HepG2 (cell line): ENCODE measurements around the gene ERBB3. TPM values are rescaled to one million over a fixed set of nuclear protein-coding genes. Genes with fewer than 3 reads are reported as not detected.

ENCODE experiments used
- ASH2L ChIP-seq: fragments of 300-600, 200-600 bp; sonication (generic); IDR thresholded peaks from 2 replicates; pipeline ENCODE4 v1.7.0; 2017; ENCODE audit warnings: low read depth, mild to moderate bottlenecking, moderate library complexity, mixed read lengths, low read length; ENCODE audit not compliant: insufficient read length
- BHLHE40 ChIP-seq: IDR thresholded peaks from 2 replicates; pipeline ENCODE4 v1.6.1; 2011; ENCODE audit warnings: low read length, improper control_type of control experiment
- BRCA1 ChIP-seq: sonication (generic); formaldehyde crosslinking; IDR thresholded peaks from 2 replicates; pipeline ENCODE4 v1.4.0; 2020; ENCODE audit warnings: missing genetic modification reagents
- FOXO1 ChIP-seq: sonication (generic); formaldehyde crosslinking; IDR thresholded peaks from 2 replicates; pipeline ENCODE4 v1.4.0; 2020; ENCODE audit warnings: missing genetic modification reagents
- GPN1 ChIP-seq: sonication (generic); formaldehyde crosslinking; IDR thresholded peaks from 2 replicates; pipeline ENCODE4 v1.5.1; 2020; ENCODE audit warnings: missing genetic modification reagents, borderline replicate concordance
- HIVEP1 ChIP-seq: sonication (generic); formaldehyde crosslinking; IDR thresholded peaks from 2 replicates; pipeline ENCODE4 v1.4.0; 2020; ENCODE audit warnings: mild to moderate bottlenecking, missing genetic modification reagents
- HNRNPLL ChIP-seq: fragments of 200-400 bp; formaldehyde crosslinking; IDR thresholded peaks from 2 replicates; pipeline ENCODE4 v1.6.1; 2017; ENCODE audit warnings: mild to moderate bottlenecking, low read depth, low read length; ENCODE audit not compliant: poor library complexity, severe bottlenecking
- IKZF5 ChIP-seq: IDR thresholded peaks from 2 replicates; pipeline ENCODE4 v1.6.1; 2018; ENCODE audit warnings: missing genetic modification reagents, mild to moderate bottlenecking, missing compliant biosample characterization
- NFIC ChIP-seq: IDR thresholded peaks from 2 replicates; pipeline ENCODE4 v1.6.1; 2012; ENCODE audit warnings: mild to moderate bottlenecking, low read length, inconsistent platforms
- RFXAP ChIP-seq: sonication (generic); formaldehyde crosslinking; IDR thresholded peaks from 2 replicates; pipeline ENCODE4 v1.4.0; 2020; ENCODE audit warnings: missing genetic modification reagents, borderline replicate concordance
- SMAD1 ChIP-seq: sonication (generic); formaldehyde crosslinking; IDR thresholded peaks from 2 replicates; pipeline ENCODE4 v1.4.0; 2020; ENCODE audit warnings: missing genetic modification reagents, low read depth, mild to moderate bottlenecking, borderline replicate concordance
- ZBTB26 ChIP-seq: IDR thresholded peaks from 2 replicates; pipeline ENCODE4 v1.6.1; 2016; ENCODE audit warnings: missing compliant biosample characterization, missing genetic modification reagents, borderline replicate concordance
- ZMYM2 ChIP-seq: sonication (generic); formaldehyde crosslinking; IDR thresholded peaks from 2 replicates; pipeline ENCODE4 v1.8.0; 2022; ENCODE audit warnings: mild to moderate bottlenecking, missing genetic modification reagents
- ZNF232 ChIP-seq: sonication (generic); formaldehyde crosslinking; IDR thresholded peaks from 2 replicates; pipeline ENCODE4 v1.4.0; 2020; ENCODE audit warnings: missing genetic modification reagents, borderline replicate concordance
- ZNF30 ChIP-seq: sonication (generic); formaldehyde crosslinking; IDR thresholded peaks from 2 replicates; pipeline ENCODE4 v1.5.0; 2020; ENCODE audit warnings: mild to moderate bottlenecking, missing genetic modification reagents
- ZNF337 ChIP-seq: sonication (generic); formaldehyde crosslinking; IDR thresholded peaks from 2 replicates; pipeline ENCODE4 v1.5.1; 2020; ENCODE audit warnings: missing genetic modification reagents, low read depth, mild to moderate bottlenecking, borderline replicate concordance
- ZNF713 ChIP-seq: sonication (generic); formaldehyde crosslinking; IDR thresholded peaks from 2 replicates; pipeline ENCODE4 v1.4.0; 2020; ENCODE audit warnings: mild to moderate bottlenecking, missing genetic modification reagents
- ZNF792 ChIP-seq: IDR thresholded peaks from 2 replicates; pipeline ENCODE4 v1.6.1; 2016
- polyA plus RNA-seq, 8 experiments: library from polyadenylated mRNA; depleted of rRNA in 3 of 8; stranded (reverse) in 7 of 8; unstranded in 1 of 8; fragments of >200 nt; fragmentation: Illumina TruSeq in 4 of 8; extraction: Trizol in 4 of 8; gene quantifications; 2 replicates each; pipeline versions ENCODE4 v1.2.1 to v1.2.3, GENCODE V29; 2011 to 2016; ENCODE audit warnings: low read depth in 4 of 8, missing spikeins in 1 of 8, mixed read lengths in 1 of 8; ENCODE audit not compliant: insufficient read depth in 1 of 8
- total RNA-seq, 5 experiments: library from RNA; depleted of rRNA; stranded (reverse); fragments of >200 nt; fragmentation: Illumina TruSeq; extraction: Trizol; gene quantifications; 2 replicates each; pipeline ENCODE4 v1.2.3, GENCODE V29; 2016; ENCODE audit warnings: low read depth in 1 of 5
- TF ChIP-seq, protein P1 (sequence below), 2 experiments: sonication (generic) in 1 of 2; formaldehyde crosslinking in 1 of 2; IDR thresholded peaks; 2 replicates each; pipeline versions ENCODE4 v1.5.1 to v1.6.1; 2011 to 2020; ENCODE audit warnings: borderline replicate concordance in 1 of 2, low read depth in 1 of 2, low read length in 1 of 2, mild to moderate bottlenecking in 1 of 2, missing genetic modification reagents in 1 of 2, moderate library complexity in 1 of 2
- TF ChIP-seq, protein P2 (sequence below): sonication (generic); formaldehyde crosslinking; IDR thresholded peaks from 2 replicates; pipeline ENCODE4 v1.4.0; 2020; ENCODE audit warnings: missing genetic modification reagents
- TF ChIP-seq, protein P3 (sequence below): sonication (generic); formaldehyde crosslinking; IDR thresholded peaks from 2 replicates; pipeline ENCODE4 v1.4.0; 2020; ENCODE audit warnings: missing genetic modification reagents, borderline replicate concordance

ERBB3 gene
- total and polyA plus RNA-seq, 2 of the 13 experiments (the other 11 are each of a cell fraction or from before 2014, with no cell fraction given) = 93.6 to 358 TPM

DNA sequence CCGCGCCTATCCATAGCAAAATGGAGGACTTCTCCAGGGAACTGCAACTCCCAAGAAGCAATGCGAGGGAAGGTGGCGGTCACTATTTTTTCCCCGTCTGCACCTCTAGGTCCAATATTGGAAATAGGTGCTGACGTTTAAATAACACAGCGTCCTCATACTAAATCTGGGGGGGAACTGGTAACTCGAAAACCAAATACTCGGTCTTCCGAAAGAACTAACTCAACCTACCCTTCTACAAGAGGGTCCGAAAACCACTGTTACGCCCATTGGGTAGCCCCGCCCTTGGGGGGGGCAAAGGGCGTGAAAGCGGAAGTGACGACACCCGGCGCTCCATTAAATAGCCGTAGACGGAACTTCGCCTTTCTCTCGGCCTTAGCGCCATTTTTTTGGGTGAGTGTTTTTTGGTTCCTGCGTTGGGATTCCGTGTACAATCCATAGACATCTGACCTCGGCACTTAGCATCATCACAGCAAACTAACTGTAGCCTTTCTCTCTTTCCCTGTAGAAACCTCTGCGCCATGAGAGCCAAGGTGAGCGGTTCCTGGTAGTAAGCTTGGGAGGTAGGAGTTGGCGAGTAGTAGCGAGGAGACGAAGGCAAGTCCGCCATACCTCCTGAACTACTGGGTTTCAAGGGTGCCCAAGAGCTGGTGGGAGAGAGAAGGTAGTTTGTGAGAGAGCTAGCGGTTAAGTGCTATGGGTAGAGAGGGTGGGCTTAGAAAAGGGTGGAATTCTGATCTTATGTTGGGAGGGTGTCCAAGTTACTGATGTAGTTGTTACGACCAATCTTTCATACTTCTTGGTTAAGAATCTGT is 36.5 kb downstream of the ERBB3 start, which contains the start of gene RPL41 (continued):
- TF ChIP-seq ZNF30 (CRISPR knock-in tag) (no peak), ZNF232 (CRISPR knock-in tag) (0 out of 2 replicates have a peak, but pooled peaks have one; percentile 41), GPN1 (CRISPR knock-in tag) (no peak), ZNF792 (CRISPR knock-in tag) (peak; percentile 63; the same call in 1 of the 2 replicates), NFIC (peak; percentile 78), ZNF713 (CRISPR knock-in tag) (no peak), ASH2L (peak; percentile 83), HIVEP1 (CRISPR knock-in tag) (peak; percentile 75), RFXAP (CRISPR knock-in tag) (peak; percentile 74; the same call in 1 of the 2 replicates), ZBTB26 (CRISPR knock-in tag) (peak; percentile 76; the same call in 1 of the 2 replicates), ZNF337 (CRISPR knock-in tag) (no peak), FOXO1 (CRISPR knock-in tag) (no peak), BHLHE40 (no peak), HNRNPLL (no peak), ZMYM2 (CRISPR knock-in tag) (no peak), IKZF5 (CRISPR knock-in tag) (peak; percentile 72; the same call in 1 of the 2 replicates), SMAD1 (CRISPR knock-in tag) (peak; percentile 73; the same call in 1 of the 2 replicates), BRCA1 (CRISPR knock-in tag) (peak; percentile 49; the same call in 1 of the 2 replicates)
- TF ChIP-seq, protein P1, sequence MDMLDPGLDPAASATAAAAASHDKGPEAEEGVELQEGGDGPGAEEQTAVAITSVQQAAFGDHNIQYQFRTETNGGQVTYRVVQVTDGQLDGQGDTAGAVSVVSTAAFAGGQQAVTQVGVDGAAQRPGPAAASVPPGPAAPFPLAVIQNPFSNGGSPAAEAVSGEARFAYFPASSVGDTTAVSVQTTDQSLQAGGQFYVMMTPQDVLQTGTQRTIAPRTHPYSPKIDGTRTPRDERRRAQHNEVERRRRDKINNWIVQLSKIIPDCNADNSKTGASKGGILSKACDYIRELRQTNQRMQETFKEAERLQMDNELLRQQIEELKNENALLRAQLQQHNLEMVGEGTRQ (IDR thresholded peaks at IDR 0.05; ENCODE audit: low read depth, low read length) = no peak
- TF ChIP-seq, protein P1 (CRISPR knock-in tag; IDR thresholded peaks at IDR 0.05; ENCODE audit: borderline replicate concordance) = no peak
- TF ChIP-seq, protein P2, sequence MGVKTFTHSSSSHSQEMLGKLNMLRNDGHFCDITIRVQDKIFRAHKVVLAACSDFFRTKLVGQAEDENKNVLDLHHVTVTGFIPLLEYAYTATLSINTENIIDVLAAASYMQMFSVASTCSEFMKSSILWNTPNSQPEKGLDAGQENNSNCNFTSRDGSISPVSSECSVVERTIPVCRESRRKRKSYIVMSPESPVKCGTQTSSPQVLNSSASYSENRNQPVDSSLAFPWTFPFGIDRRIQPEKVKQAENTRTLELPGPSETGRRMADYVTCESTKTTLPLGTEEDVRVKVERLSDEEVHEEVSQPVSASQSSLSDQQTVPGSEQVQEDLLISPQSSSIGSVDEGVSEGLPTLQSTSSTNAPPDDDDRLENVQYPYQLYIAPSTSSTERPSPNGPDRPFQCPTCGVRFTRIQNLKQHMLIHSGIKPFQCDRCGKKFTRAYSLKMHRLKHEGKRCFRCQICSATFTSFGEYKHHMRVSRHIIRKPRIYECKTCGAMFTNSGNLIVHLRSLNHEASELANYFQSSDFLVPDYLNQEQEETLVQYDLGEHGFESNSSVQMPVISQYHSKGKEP = peak; percentile 88; the same call in 1 of the 2 replicates
- TF ChIP-seq, protein P3, sequence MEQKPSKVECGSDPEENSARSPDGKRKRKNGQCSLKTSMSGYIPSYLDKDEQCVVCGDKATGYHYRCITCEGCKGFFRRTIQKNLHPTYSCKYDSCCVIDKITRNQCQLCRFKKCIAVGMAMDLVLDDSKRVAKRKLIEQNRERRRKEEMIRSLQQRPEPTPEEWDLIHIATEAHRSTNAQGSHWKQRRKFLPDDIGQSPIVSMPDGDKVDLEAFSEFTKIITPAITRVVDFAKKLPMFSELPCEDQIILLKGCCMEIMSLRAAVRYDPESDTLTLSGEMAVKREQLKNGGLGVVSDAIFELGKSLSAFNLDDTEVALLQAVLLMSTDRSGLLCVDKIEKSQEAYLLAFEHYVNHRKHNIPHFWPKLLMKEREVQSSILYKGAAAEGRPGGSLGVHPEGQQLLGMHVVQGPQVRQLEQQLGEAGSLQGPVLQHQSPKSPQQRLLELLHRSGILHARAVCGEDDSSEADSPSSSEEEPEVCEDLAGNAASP = peak; percentile 53; the same call in 1 of the 2 replicates
